HepG2 (cell line): ENCODE data around the gene ZNF428. TPM values are rescaled to one million over a fixed set of nuclear protein-coding genes. Genes with fewer than 3 reads are reported as not detected.

Source experiments
- DMAP1 ChIP-seq: IDR thresholded peaks from 2 replicates; pipeline ENCODE4 v1.6.1; 2016
- GLMP ChIP-seq: sonication (generic); formaldehyde crosslinking; IDR thresholded peaks from 2 replicates; pipeline ENCODE4 v1.9.0; 2021; ENCODE audit warnings: missing genetic modification reagents, mild to moderate bottlenecking, borderline replicate concordance
- HBP1 ChIP-seq: IDR thresholded peaks from 2 replicates; pipeline ENCODE4 v1.6.1; 2016; ENCODE audit warnings: low read depth, control low read depth
- HMGXB3 ChIP-seq: sonication (generic); formaldehyde crosslinking; IDR thresholded peaks from 2 replicates; pipeline ENCODE4 v1.4.0; 2020; ENCODE audit warnings: missing genetic modification reagents, borderline replicate concordance
- HNF1B ChIP-seq: sonication (generic); formaldehyde crosslinking; IDR thresholded peaks from 2 replicates; pipeline ENCODE4 v1.5.1; 2020; ENCODE audit warnings: mild to moderate bottlenecking, moderate library complexity, missing genetic modification reagents
- HOXA9 ChIP-seq: sonication (generic); formaldehyde crosslinking; IDR thresholded peaks from 2 replicates; pipeline ENCODE4 v1.8.1; 2022; ENCODE audit warnings: missing genetic modification reagents, mild to moderate bottlenecking, moderate library complexity, borderline replicate concordance
- KDM2A ChIP-seq: sonication (generic); formaldehyde crosslinking; IDR thresholded peaks from 2 replicates; pipeline ENCODE4 v1.4.0; 2020; ENCODE audit warnings: low read depth, missing genetic modification reagents, borderline replicate concordance
- NFE2L2 ChIP-seq: fragments of 150-350 bp; IDR thresholded peaks from 2 replicates; pipeline ENCODE4 v1.6.1; 2014; ENCODE audit warnings: low read length
- NRL ChIP-seq: sonication (generic); formaldehyde crosslinking; IDR thresholded peaks from 2 replicates; pipeline ENCODE4 v1.5.0; 2020; ENCODE audit warnings: missing genetic modification reagents, mild to moderate bottlenecking, moderate library complexity, borderline replicate concordance
- RARG ChIP-seq: sonication (generic); formaldehyde crosslinking; IDR thresholded peaks from 2 replicates; pipeline ENCODE4 v1.4.0; 2020; ENCODE audit warnings: low read depth, mild to moderate bottlenecking, missing genetic modification reagents
- RFX1 ChIP-seq: fragments of 450-650 bp; IDR thresholded peaks from 2 replicates; pipeline ENCODE4 v1.6.1; 2017
- TCF7 ChIP-seq: sonication (generic); IDR thresholded peaks from 2 replicates; pipeline ENCODE4 v1.6.1; 2016; ENCODE audit warnings: antibody characterized with exemption, low read depth
- ZFP1 ChIP-seq: IDR thresholded peaks from 2 replicates; pipeline ENCODE4 v1.6.1; 2016
- ZFP36L1 ChIP-seq: sonication (generic); formaldehyde crosslinking; IDR thresholded peaks from 2 replicates; pipeline ENCODE4 v1.8.0; 2022; ENCODE audit warnings: mild to moderate bottlenecking, missing genetic modification reagents, moderate library complexity
- ZNF382 ChIP-seq: sonication (generic); formaldehyde crosslinking; IDR thresholded peaks from 2 replicates; pipeline ENCODE4 v1.5.0; 2020; ENCODE audit warnings: missing genetic modification reagents, mild to moderate bottlenecking, borderline replicate concordance
- ZNF430 ChIP-seq: sonication (generic); formaldehyde crosslinking; IDR thresholded peaks from 2 replicates; pipeline ENCODE4 v1.9.0; 2021; ENCODE audit warnings: mild to moderate bottlenecking, missing genetic modification reagents
- ZNF703 ChIP-seq: sonication (generic); formaldehyde crosslinking; IDR thresholded peaks from 2 replicates; pipeline ENCODE4 v1.5.1; 2020; ENCODE audit warnings: missing genetic modification reagents, mild to moderate bottlenecking, moderate library complexity, borderline replicate concordance
- ZNF879 ChIP-seq: sonication (generic); formaldehyde crosslinking; IDR thresholded peaks from 2 replicates; pipeline ENCODE4 v1.8.1; 2023; ENCODE audit warnings: missing genetic modification reagents
- polyA plus RNA-seq, 8 experiments: library from polyadenylated mRNA; depleted of rRNA in 3 of 8; stranded (reverse) in 7 of 8; unstranded in 1 of 8; fragments of >200 nt; fragmentation: Illumina TruSeq in 4 of 8; extraction: Trizol in 4 of 8; gene quantifications; 2 replicates each; pipeline versions ENCODE4 v1.2.1 to v1.2.3, GENCODE V29; 2011 to 2016; ENCODE audit warnings: low read depth in 4 of 8, missing spikeins in 1 of 8, mixed read lengths in 1 of 8; ENCODE audit not compliant: insufficient read depth in 1 of 8
- total RNA-seq, 5 experiments: library from RNA; depleted of rRNA; stranded (reverse); fragments of >200 nt; fragmentation: Illumina TruSeq; extraction: Trizol; gene quantifications; 2 replicates each; pipeline ENCODE4 v1.2.3, GENCODE V29; 2016; ENCODE audit warnings: low read depth in 1 of 5
- TF ChIP-seq, protein P1 (sequence below): sonication (generic); formaldehyde crosslinking; IDR thresholded peaks from 2 replicates; pipeline ENCODE4 v1.4.0; 2020; ENCODE audit warnings: mild to moderate bottlenecking, missing genetic modification reagents

ZNF428 gene
- total and polyA plus RNA-seq, 2 of the 13 experiments (the other 11 are each of a cell fraction or from before 2014, with no cell fraction given) = 10.4 to 26.9 TPM

- TF ChIP-seq ZFP36L1 (CRISPR knock-in tag) (no peak), RARG (CRISPR knock-in tag) (no peak), HNF1B (CRISPR knock-in tag) (peak; percentile 74; the same call in 1 of the 2 replicates), ZFP1 (CRISPR knock-in tag) (no peak), ZNF430 (no peak), NFE2L2 (no peak), HOXA9 (CRISPR knock-in tag) (no peak), RFX1 (no peak), KDM2A (0 out of 2 replicates have a peak, but pooled peaks have one; percentile 55), ZNF703 (CRISPR knock-in tag) (no peak), NRL (no peak), ZNF879 (CRISPR knock-in tag) (no peak), DMAP1 (CRISPR knock-in tag) (no peak), HBP1 (CRISPR knock-in tag) (no peak), GLMP (CRISPR knock-in tag) (no peak), TCF7 (no peak), HMGXB3 (CRISPR knock-in tag) (no peak), ZNF382 (CRISPR knock-in tag) (no peak)
- TF ChIP-seq, protein P1, sequence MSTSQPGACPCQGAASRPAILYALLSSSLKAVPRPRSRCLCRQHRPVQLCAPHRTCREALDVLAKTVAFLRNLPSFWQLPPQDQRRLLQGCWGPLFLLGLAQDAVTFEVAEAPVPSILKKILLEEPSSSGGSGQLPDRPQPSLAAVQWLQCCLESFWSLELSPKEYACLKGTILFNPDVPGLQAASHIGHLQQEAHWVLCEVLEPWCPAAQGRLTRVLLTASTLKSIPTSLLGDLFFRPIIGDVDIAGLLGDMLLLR = no peak
Observed at GRCh38 chr19:43651758-43652545, 32.5 kb upstream of the ZNF428 start (continued).
